HG02870 (cell line): ENCODE measurements around the gene MATCAP1.
A peak's percentile ranks its signal among the peaks of the same experiment; 100 is the strongest.

Experiments used
- ATAC-seq: cut with Tn5 transposase; IDR thresholded peaks from one replicate; pipeline ENCODE4 v1.9.1; 2021; ENCODE audit warnings: mild to moderate bottlenecking, moderate library complexity; ENCODE audit not compliant: unreplicated experiment

The MATCAP1 gene

DNA sequence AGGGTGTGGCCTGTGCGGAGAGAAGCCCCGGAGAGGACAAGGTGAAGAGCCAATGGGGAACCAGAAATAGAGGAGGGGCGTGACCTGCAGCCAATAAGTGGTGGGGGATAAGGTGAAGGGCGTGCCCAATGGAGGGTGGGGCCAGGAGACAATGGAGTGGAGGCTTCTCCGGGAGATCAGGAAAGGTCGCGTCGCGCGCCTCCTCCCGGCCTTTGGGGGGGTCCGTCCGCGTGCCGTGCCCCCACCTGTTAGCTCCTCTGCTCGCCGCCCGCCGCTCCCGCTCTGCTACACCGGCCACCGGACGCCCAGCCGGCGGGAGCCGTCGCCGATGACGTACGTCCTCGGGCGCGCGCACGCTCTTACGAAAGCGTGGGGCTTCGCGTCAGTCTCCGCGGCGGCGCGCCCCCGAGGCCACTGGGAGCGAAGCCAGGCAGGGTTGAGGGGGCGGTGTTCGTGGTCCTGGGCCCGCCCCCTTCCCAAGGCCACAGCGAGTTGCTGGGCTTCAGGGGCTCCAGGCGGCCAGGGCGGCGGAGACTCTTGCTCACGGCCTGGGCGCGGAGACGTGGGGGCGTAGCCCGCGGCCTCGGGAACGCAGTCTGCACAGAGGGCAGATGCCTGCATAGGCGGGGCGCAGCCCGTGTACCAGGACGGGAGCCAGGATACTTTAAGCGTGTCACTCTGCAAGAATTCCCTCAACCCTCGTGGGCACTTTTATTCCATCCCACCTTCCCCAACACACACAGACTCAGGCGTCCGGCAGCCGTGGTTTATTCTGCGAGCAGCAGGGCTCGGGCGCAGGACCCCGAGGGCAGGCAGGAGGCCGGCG, at the start of gene MATCAP1:
TSS of gene MATCAP1 (minus strand) at position 337 of the 826 bp plus-strand sequence. CDS start 3,353 bp downstream, outside the sequence.
- ATAC-seq = peak; percentile 96

DNA sequence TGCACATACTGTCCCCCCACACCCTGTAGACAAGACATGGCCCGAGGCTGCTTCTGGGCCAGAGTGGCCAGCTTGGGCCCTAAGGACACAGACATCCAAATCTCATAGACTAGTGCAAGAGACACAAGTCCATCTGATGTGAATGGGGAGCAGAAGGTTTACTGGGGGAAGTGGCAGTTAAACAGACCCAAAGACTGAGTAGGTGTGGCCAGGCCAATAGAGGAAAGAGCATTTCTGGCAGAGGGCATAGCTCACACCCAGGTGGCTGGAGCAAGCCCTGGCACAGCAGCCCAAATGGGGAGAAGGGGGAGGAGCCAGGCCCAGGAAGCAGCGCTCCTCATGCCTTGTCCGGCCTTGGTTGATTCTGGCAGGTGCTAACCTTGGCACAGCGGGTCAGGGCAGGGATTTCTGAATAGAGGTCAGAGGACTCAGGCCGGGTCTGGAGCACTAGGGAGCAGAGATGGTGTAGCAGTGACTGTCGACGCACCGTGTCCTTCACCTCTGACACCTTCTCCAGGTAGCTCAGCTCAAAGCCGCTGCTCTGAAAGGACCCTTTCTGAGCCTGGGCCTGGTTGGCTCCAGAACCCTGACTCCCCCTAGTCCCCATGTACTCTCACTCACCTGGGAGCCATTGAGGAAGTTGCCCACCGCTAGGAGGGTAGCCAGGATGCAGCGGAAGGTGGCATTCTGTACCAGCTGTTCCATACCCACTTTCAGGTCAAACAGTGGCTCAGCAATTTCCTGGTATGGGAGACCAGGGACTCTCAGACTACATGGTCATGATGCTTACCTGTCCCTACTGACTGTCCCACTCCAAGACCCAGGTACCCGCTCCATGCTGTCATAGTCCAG, 47.3 kb upstream of the MATCAP1 start:
- ATAC-seq = no peak

DNA sequence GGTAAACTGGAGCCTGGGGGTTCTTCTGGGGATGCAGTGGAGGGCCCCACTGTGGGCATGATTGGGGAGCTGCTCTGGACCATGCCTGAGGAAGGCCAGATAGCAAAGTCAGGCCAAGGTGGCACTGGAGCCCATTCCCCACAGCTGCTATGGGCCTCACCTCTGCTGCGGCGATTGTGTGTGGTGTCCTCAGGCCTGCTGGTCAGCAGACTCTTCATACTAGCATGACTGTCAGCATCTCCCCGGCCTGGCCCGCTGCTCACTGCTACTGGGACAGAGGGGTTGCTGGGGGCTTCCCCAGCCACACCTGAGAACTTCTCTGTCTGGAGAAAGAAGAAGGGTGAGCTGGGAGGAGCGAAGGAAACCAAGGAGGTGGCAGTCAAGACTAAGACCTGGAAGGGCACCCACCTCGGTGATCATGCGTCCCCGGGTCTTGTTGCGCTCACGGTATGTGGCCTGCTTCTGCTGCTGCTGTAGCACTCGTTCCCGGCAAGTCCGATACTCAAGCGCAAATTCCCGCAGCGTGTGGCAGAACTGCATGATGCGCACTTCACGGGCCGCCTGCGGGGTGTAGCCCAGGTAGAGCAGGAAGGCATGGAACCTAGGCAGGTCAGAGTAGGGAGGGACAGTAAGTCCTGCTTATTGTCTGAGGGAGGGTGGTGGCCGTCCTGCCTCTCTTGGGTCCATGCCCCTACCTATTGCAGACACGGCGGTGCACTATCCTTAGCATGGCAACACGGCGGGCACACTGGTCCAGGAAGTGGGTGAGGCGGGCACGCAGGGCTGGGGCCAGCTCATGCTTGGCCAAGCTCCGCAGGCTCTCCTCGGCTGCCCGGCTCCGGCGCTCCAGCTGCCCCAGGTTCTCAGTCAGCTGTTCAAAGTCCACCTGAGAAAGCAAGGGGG, 46.4 kb upstream of the MATCAP1 start:
- ATAC-seq = no peak

DNA sequence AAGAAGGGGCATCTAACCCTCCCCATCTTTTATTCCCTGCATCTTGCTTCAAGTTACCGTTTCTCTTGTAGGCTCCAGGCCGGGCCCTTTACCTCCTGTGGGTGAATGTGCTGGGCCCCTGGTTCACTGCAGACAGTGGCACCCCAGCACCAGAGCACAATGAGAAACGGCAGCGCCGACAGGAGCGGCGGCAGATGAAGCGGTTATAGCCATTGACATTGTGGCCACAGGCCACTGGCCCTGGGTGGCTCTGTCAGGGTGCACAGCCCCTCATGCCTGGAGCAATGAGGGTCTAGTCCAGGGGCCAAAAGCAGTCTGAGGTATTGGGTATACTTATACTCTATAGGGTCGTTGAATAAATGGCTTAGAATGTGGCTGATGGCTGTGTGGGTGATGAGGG, 45.1 kb upstream of the MATCAP1 start:
- ATAC-seq = no peak

DNA sequence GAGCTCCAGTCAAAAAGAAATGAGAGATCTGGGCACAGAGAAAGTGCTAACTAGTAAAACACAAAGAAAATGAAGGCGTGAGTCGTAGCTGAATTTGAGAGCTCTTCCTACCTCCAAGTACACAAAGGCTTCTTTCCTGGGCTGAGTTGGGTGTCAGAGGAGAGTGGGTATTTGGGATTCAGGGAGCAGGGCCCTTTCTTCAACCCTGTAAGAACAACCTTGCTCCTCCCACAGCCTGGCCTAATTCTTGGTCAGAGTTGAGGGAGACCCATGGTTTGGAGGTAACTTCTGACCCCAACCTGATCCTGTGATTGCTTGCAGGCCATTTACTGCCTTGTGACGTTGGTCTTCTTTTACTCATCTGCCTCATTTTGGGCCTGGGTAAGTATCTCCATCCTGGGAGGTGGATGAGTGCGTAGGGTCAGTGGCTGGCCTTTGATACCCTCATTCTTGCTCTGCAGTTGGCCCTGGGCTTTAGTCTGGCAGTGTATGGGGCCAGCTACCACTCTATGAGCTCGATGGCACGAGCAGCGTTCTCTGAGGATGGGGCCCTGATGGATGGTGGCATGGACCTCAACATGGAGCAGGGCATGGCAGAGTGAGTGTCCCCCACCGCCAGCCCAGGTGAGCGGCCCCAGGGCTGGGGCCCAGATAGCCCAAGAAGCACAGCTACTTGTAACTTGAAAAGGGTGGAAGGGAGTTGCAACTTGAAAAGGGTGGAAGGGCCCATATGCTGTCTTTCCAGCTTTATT, 44.4 kb upstream of the MATCAP1 start:
- ATAC-seq = no peak

DNA sequence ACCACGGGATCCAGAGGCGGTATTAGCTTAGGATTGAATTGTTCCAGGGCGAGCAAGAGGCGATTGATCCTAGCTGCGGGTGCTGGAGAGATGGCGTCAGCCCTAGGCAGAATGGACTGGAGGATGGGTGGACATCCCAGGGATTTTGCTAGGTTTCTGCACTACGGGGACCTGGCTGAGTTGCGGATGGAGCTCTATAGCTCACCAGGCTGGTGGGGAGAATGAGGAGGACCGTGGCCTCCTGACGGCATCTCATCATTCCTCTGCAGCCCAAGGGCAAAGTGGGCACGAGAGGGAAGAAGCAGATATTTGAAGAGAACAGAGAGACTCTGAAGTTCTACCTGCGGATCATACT, 43.8 kb upstream of the MATCAP1 start:
- ATAC-seq = no peak

DNA sequence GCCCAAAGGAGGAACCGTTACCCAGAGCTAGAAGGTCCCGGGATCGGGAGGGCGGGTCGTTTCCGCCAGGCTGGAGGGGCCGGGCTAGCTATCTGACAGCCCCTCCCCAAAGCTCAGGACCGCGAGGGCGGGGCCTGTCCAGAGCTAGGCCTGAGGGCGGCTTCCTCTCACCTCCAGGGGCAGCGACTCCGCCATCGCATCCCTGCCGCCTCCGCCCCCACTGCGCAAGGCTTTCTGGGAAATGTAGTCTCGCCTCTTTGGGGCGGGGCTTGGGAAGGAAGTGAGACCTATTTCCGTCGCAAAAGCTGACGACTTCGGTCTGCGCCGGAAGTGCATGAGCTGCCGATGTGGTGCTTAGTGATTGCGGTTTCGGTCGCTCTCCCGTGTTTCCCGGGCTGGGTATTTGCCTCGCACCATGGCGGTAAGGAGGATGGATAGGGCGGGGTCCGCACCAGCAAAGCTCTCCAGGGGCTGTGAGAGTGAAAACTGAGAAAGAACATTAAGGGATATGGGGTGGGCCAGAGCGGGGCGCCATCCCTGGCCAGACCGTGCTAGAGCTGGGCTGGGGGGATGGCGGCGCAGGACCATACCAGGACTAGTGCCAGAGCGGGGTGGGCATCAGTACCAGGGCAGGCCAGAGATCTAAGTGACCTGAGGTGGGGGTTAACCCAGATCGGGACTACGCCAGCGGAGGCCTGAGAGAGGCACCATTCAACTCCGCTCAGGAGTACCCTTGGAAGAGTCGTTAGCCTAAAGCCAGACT, 43.2 kb upstream of the MATCAP1 start, which contains the start of gene TMEM208:
TSS of gene TMEM208 (plus strand) at position 327 of the 763 bp plus-strand sequence. CDS start at position 416, 89 bp downstream.
- ATAC-seq = peak; percentile 94

DNA sequence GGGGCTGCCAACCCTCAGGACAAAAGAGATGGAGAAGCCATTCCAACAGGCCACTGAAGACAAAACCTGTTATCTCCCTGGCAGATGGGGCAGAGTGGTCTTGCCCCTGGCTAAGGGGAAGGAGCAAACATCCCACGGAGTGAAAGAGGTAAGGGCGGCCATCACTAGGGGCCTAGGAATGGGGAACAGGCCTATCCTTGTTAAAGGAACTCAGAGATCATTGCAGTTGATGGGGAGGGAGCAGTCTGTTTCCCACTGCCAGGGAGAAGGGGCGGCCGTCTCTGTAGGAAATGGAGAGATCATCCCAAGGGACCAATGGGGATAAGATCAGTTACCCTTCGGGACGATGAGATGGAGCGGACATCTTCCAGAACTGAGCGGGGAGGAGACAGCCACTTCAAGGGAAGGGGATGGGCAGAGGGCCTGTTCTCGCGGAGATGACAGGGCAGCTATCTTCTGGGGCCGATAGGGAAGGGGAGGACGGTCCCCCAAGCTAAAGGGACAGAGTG, 42.6 kb upstream of the MATCAP1 start:
- no peak for ATAC-seq

DNA sequence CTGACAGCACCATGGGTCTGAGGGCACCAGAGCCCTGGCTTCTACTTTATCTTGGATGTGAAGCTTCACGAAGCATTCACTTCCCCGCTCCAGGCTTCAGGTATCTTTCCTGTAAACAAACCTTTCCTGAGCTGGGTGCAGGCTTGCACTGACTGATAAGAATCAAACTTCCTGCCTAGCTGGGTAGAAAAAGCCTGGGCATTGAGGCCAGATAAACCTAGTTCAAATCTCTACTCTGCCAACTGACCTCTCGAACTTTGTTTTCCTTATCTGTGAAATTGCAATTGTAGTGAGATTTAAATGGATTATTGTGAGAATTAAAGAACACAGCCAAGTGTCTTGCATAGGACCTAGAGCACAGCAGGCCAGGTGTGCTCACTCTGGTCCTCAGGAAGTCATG, 40.2 kb upstream of the MATCAP1 start:
- no peak for ATAC-seq

DNA sequence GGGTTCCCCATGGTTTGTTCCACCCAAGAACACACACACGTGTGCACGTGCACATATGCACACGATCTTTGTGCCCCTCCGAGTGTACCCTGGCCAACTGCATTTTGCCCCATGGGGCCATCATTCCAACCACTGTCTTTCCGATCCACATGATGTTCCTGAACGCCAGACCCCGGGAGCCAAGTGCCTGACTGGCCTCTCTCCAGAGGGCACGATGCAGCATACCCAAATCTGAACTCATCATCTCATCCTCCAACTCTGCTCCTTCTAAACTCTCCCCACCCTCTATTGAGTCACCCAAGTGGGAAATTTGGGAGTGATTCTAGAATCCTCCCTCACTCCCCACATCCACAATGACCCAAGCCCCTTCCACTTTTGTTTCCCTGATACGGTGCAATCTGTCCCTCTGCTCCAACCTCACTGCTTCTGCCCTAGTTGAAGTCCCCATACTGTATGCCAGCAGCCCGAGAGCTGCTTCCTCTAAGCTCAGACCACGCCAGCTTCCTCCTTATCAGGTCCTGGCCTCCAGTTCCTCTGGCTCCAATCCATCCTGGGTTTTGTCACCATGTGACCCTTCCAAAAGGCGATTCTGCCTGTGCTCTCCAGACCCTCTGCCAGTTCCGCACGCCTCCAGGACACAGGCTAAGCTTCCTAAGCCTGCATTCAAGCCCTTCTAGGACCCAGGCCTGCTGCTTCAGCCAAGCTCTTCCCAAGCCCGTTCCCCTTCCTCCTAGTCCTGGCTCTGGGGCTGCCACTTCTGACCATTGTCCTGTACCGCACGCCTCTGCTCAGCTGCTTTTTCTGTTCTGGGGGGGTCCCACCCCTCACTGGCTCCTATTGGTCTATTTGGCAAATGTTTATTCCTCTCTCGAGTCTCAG, 33.1 kb upstream of the MATCAP1 start:
- no peak for ATAC-seq

DNA sequence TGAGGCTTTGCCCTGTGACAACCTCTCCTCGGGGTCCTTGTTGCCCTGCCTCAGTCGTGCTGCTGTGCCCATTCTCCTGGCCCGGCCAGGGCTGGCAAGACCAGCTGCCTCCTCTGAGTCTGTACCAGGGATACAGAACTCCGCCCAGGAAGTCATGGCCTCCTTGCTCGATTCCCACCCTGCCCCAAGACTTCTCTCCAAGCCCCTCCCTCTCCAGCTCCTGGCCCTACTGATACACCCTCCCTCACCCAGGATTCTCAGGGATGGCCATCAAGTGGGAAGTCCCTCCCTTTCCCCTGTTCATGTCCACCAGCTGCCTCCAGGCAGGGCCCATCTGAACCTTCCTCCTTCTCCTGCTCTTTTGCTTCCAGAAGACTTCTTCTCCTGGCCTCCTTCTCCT, 31.9 kb upstream of the MATCAP1 start:
- ATAC-seq = no peak

DNA sequence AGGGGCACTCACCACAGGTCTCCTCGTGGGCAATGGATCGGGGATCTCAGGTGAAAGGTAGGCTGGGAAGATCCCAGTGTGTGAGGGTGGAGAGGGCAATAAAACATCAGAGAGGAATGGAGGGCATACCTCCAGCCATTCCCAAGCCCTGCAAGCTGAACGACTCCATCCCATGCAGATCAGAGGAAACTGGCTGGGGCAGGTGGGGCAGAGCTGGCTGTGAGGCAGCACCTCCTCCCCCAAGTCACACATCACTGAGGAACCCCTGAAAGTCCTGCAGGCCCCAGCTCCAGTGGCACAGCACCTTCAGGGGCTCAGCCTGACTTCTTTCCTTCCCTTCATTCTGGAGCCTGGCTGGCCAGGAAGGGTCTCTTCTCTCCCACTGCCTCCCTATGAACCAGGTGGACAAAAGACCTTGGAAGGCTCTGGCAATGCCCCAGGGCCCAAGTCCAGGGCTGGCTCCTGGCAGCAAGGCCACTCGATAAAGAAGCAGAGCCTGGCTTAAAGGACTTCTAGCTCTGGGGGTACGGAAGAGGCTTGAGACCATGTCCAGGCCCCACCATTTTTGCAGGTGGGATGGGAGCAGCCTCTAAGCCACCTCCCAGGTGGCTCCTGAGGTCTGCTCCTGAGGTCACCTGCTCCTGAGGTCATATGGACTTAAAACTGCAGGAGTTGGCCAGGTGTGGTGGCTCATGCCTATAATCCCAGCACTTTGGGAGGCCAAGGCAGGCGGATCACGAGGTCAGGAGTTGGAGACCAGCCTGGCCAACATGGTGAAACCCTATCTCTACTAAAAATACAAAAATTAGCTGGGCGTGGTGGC, 29.6 kb upstream of the MATCAP1 start:
- no peak for ATAC-seq

DNA sequence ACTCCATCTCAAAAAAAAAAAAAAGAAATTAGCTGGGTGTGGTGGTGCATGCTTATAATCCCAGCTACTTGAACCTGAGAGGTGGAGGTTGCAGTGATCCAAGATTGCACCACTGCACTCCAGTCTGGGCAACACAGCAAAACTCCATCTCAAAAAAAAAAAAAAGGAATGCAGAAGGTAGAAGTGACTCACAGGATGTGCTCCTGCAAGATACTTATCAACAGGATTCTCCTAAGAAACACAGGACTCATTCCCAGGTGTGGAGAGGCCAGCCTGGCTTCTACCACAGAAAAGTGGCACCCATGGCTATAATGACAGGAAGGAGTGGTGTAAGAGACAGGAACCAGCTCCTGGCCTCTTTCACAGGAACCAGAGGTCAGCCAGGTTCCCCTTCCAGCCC, 29.0 kb upstream of the MATCAP1 start:
- ATAC-seq = no peak

DNA sequence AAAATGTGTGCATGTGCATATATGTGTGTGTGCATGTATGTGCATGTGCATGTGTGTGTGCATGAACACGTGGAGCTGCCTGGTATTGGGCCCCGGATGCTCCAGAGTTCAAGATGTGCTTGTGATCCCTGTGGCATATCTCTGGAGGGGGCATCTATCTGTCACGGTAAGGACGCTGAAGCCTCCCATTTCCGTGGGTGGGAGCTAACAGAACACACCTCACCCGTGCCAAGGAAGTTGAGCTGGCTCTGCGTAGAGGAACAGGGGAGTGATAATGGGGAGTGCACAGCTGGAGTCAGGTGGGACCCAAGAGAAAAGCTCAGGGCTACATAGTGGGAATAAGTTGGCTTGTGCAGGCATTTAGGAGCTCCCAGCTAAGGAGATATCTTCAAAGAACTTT, 27.9 kb upstream of the MATCAP1 start:
- ATAC-seq = no peak

DNA sequence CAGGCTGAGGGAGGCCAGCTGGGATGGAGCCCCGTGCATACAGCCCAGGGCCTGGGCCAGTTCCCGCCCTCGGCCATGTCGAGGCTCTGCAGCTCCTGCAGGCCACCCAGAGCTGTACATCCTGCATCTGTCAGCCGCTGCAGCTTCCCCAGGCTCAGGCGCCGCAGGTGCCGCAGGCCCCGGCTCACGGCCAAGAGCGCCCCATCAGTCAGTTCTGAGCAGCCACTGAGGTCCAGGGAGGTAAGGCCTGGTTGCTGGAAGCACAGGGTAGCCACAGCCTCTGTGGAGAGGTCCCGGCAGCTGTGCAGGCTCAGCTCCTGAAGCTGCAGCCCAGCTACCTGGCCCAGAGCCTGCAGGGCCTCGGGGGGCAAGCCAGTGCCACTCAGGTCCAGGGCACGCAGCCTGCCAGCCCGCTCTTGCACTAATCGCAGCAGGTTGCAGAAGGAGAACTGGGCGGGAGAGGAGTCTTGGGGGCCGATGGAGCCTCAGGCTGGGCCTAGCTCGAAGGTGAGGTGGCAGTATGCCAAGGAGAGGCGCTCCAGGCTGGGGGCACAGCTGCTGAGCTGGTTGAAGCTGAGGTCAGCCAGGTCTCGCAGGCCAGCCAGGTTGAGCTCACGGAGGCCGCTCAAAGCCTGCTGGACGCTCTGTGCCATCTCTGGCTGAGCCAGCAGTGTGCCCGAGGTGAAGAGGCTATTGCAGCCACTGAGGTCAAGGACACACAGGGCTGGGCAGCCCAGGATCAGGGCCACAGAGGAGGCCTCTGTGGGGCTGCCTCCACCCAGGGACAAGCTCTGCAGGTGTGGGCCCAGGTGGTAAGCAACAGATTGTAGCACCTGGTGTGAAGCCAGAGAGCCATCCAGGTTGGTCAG, 26.5 kb upstream of the MATCAP1 start:
- ATAC-seq = no peak

DNA sequence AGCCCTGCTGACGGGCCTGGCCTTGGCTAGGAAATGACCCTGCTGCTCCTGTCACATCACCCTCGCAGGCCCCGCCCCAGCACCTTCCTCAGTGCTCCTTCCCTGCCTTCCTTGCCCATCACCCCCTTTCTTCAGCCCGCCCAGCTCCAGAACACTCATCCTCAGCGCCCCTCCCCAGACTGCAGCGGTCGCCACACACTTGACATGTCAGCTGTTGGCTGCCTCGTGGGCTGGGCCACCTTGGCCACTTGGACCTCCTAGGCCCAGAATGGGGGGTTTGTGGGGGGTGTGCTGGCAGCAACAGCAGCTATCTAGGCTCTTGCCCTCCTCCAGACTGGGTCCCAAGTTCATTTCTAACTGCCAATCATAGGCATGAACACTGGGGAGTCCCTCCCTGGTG, 25.8 kb upstream of the MATCAP1 start:
- no peak for ATAC-seq
